B cell (primary cell): ENCODE data around the gene TGFBR3.

Experiments used
- EZH2 ChIP-seq: IDR thresholded peaks from 2 replicates; pipeline ENCODE4 v1.6.1; 2012; ENCODE audit warnings: borderline replicate concordance, low read depth, mild to moderate bottlenecking, moderate library complexity, low read length; ENCODE audit not compliant: insufficient read depth, poor library complexity, severe bottlenecking
- TF ChIP-seq, protein P1 (sequence below): fragments of 200-600 bp; IDR thresholded peaks from one replicate; pipeline ENCODE4 v1.8.0; 2022; ENCODE audit warnings: antibody characterized with exemption, mild to moderate bottlenecking

- TF ChIP-seq, protein P1, sequence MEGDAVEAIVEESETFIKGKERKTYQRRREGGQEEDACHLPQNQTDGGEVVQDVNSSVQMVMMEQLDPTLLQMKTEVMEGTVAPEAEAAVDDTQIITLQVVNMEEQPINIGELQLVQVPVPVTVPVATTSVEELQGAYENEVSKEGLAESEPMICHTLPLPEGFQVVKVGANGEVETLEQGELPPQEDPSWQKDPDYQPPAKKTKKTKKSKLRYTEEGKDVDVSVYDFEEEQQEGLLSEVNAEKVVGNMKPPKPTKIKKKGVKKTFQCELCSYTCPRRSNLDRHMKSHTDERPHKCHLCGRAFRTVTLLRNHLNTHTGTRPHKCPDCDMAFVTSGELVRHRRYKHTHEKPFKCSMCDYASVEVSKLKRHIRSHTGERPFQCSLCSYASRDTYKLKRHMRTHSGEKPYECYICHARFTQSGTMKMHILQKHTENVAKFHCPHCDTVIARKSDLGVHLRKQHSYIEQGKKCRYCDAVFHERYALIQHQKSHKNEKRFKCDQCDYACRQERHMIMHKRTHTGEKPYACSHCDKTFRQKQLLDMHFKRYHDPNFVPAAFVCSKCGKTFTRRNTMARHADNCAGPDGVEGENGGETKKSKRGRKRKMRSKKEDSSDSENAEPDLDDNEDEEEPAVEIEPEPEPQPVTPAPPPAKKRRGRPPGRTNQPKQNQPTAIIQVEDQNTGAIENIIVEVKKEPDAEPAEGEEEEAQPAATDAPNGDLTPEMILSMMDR = no peak
- no peak for TF ChIP-seq EZH2
These were observed 68.6 kb downstream of the TGFBR3 start for GRCh38 chr1:91817211-91817905.
